GM10248 (cell line): ENCODE measurements around the gene ADCYAP1R1.

ENCODE experiments used
- CTCF ChIA-PET: fragments of 300-600 bp; sonication (Branson Sonifier 250); formaldehyde crosslinking; extraction: SDS; loops from one replicate; lab custom pipeline; 2021; ENCODE audit warnings: antibody characterized with exemption; lab: Yijun Ruan, JAX
- POLR2A ChIA-PET: fragments of 350-650 bp; sonication (Branson Sonifier 250); formaldehyde crosslinking; extraction: SDS; loops from one replicate; lab custom pipeline; 2020; ENCODE audit warnings: antibody characterized with exemption; lab: Yijun Ruan, JAX
- DNase-seq: peaks from one replicate; pipeline ENCODE4 v3.0.0; 2012; ENCODE audit errors: extremely low spot score
- CTCF ChIP-seq: IDR thresholded peaks from 2 replicates; pipeline ENCODE4 v1.5.1; 2012; ENCODE audit warnings: mild to moderate bottlenecking, low read depth; ENCODE audit errors: extremely low read depth, missing control alignments, control extremely low read depth

ADCYAP1R1 gene

GRCh38 chr7:31083210-31083786, 31.2 kb downstream of the ADCYAP1R1 start:
- POLR2A ChIA-PET = no interaction called here
- CTCF ChIA-PET = interaction anchor here (1.1 to 1.7 kb wide), 2 partner anchors 9 to 51 kb away, joined by 3 to 4 read pairs; no protein-coding TSS in a partner anchor
- no peak for TF ChIP-seq CTCF
- DNase-seq = no peak

GRCh38 chr7:31084226-31084625, 32.1 kb downstream of the ADCYAP1R1 start:
- DNase-seq = no peak

GRCh38 chr7:31087351-31087750, 35.2 kb downstream of the ADCYAP1R1 start:
- no peak for TF ChIP-seq CTCF
- POLR2A ChIA-PET = no interaction called here
- CTCF ChIA-PET = interaction anchor here (1.6 kb wide), 1 partner anchor 13 kb away, joined by 4 read pairs; no protein-coding TSS in a partner anchor
- no peak for DNase-seq

More at GRCh38 chr7:31084226-31084625, 32.1 kb downstream of the ADCYAP1R1 start:
- ChIA-PET CTCF (no interaction called here), POLR2A (no interaction called here)
- no peak for TF ChIP-seq CTCF

- no peak for TF ChIP-seq CTCF
- ChIA-PET CTCF (interaction anchor here (1.2 kb wide), 1 partner anchor 31 kb away, joined by 3 read pairs; no protein-coding TSS in a partner anchor), POLR2A (no interaction called here)
- no peak for DNase-seq
These were observed 39.9 kb downstream of the ADCYAP1R1 start for GRCh38 chr7:31091924-31092434.

GRCh38 chr7:31092606-31093005, 40.5 kb downstream of the ADCYAP1R1 start:
- ChIA-PET CTCF (interaction anchor here (1.2 kb wide), 2 partner anchors 10 to 30 kb away, joined by 3 read pairs; no protein-coding TSS in a partner anchor), POLR2A (no interaction called here)
- DNase-seq = no peak

GRCh38 chr7:31093282-31093681, 41.2 kb downstream of the ADCYAP1R1 start:
- CTCF ChIA-PET = interaction anchor here (0.8 to 1.2 kb wide), 2 partner anchors 9 to 15 kb away, joined by 3 to 4 read pairs; no protein-coding TSS in a partner anchor
- TF ChIP-seq CTCF = no peak

More at GRCh38 chr7:31092606-31093005, 40.5 kb downstream of the ADCYAP1R1 start:
- TF ChIP-seq CTCF = no peak

More at GRCh38 chr7:31093282-31093681, 41.2 kb downstream of the ADCYAP1R1 start:
- DNase-seq = no peak
- POLR2A ChIA-PET = no interaction called here
